Left lobe of liver (tissue), 2 donors: ENCODE results near the gene PWWP2B. TPM values are rescaled to one million over a fixed set of nuclear protein-coding genes. Genes with fewer than 3 reads are reported as not detected.
"Not testable (repeated sequence)": the region's sequence is repeated elsewhere in the genome, so short reads cannot be mapped to it uniquely, and the experiment has no call there.

ENCODE experiments used
- ATAC-seq: fragments of 200-7000 bp; cut with Tn5 transposase; one replicate; pipeline ENCODE4 v1.9.1; 2020; ENCODE audit warnings: mild to moderate bottlenecking, moderate library complexity
- DNase-seq: peaks from one replicate; pipeline ENCODE4 v3.0.0-alpha.2; 2020; ENCODE audit warnings: low spot score
- total RNA-seq: library from RNA; stranded (reverse); gene quantifications from one replicate; pipeline ENCODE4 v1.2.1, GENCODE V29; 2021
- donor health status: DM: no; HTN: no; CAD: no; lungs with moderate emphysema.
- donor health status: DM: no; HTN: yes; CAD: no.

Gene PWWP2B
- total RNA-seq, 1 donor from 2014 or later: 5.8 TPM

- no peak for DNase-seq
- ATAC-seq: no peak
Measured at GRCh38 chr10:132428486-132428995, 31.5 kb downstream of the PWWP2B start.

- ATAC-seq (peak; percentile 18), DNase-seq (no peak)
Measured at GRCh38 chr10:132429281-132430230, 32.6 kb downstream of the PWWP2B start.

- ATAC-seq: no peak
- DNase-seq: no peak
Measured at GRCh38 chr10:132430231-132430743, 33.3 kb downstream of the PWWP2B start.

- no peak for DNase-seq
- no peak for ATAC-seq
Measured at GRCh38 chr10:132430861-132431271, 33.9 kb downstream of the PWWP2B start.

GRCh38 chr10:132431537-132432175 is 34.7 kb downstream of the PWWP2B start:
- no peak for ATAC-seq
- DNase-seq: no peak

- DNase-seq (no peak), ATAC-seq (no peak)
Measured at GRCh38 chr10:132432176-132432540, 35.2 kb downstream of the PWWP2B start.

GRCh38 chr10:132433671-132434340 is 36.8 kb downstream of the PWWP2B start:
- ATAC-seq (no peak), DNase-seq (no peak)

GRCh38 chr10:132434405-132435005 is 37.5 kb downstream of the PWWP2B start:
- ATAC-seq (peak; percentile 34), DNase-seq (no peak)

GRCh38 chr10:132435320-132435719 is 38.3 kb downstream of the PWWP2B start:
- not testable (repeated sequence) for DNase-seq

GRCh38 chr10:132436096-132436495 is 39.1 kb downstream of the PWWP2B start:
- DNase-seq, ATAC-seq: not testable (repeated sequence)

More at GRCh38 chr10:132435320-132435719, 38.3 kb downstream of the PWWP2B start:
- not testable (repeated sequence) for ATAC-seq

GRCh38 chr10:132436861-132437410 is 39.9 kb downstream of the PWWP2B start:
- ATAC-seq (no peak), DNase-seq (no peak)

GRCh38 chr10:132437541-132437950 is 40.5 kb downstream of the PWWP2B start:
- DNase-seq (no peak), ATAC-seq (no peak)

- ATAC-seq (peak; percentile 21), DNase-seq (no peak)
Measured at GRCh38 chr10:132438091-132439024, 41.4 kb downstream of the PWWP2B start.

- DNase-seq (no peak), ATAC-seq (peak; percentile 48)
Measured at GRCh38 chr10:132439025-132439388, 42.0 kb downstream of the PWWP2B start.

- DNase-seq: no peak
- ATAC-seq: no peak
Measured at GRCh38 chr10:132439424-132440163, 42.6 kb downstream of the PWWP2B start.

- no peak for ATAC-seq
- DNase-seq: no peak
Measured at GRCh38 chr10:132440791-132441565, 44.0 kb downstream of the PWWP2B start.

GRCh38 chr10:132441818-132442524 is 45.0 kb downstream of the PWWP2B start:
- ATAC-seq: no peak
- DNase-seq: no peak
